ENCODE data around the gene ANXA11.

DNA sequence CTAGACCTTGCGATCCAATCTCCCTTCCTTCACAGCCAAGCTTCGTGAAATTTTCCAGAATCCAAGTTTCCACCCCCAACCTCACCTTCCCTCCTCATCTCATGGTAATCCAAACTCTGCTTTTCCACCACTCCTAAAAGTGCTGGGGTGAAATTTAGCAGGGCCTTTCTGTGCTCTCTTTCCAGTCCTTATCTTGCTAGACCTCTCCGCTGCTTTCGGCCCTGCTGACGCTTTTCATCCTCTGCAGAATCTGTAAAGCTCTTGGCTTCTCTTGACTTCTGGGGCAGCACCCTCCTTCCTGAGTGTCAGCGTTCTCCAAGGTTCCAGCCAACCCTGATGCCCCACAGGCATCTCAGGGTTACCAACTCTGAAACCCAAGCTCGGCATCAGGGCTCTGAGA, 65.1 kb downstream of the ANXA11 start:
- TF ChIP-seq, protein P1, sequence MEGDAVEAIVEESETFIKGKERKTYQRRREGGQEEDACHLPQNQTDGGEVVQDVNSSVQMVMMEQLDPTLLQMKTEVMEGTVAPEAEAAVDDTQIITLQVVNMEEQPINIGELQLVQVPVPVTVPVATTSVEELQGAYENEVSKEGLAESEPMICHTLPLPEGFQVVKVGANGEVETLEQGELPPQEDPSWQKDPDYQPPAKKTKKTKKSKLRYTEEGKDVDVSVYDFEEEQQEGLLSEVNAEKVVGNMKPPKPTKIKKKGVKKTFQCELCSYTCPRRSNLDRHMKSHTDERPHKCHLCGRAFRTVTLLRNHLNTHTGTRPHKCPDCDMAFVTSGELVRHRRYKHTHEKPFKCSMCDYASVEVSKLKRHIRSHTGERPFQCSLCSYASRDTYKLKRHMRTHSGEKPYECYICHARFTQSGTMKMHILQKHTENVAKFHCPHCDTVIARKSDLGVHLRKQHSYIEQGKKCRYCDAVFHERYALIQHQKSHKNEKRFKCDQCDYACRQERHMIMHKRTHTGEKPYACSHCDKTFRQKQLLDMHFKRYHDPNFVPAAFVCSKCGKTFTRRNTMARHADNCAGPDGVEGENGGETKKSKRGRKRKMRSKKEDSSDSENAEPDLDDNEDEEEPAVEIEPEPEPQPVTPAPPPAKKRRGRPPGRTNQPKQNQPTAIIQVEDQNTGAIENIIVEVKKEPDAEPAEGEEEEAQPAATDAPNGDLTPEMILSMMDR (IDR thresholded peaks at IDR 0.05): no peak
- no peak for TF ChIP-seq POLR2AphosphoS5 (IDR thresholded peaks at IDR 0.05; ENCODE audit: low read depth, low read length)
- TF ChIP-seq, protein P2, sequence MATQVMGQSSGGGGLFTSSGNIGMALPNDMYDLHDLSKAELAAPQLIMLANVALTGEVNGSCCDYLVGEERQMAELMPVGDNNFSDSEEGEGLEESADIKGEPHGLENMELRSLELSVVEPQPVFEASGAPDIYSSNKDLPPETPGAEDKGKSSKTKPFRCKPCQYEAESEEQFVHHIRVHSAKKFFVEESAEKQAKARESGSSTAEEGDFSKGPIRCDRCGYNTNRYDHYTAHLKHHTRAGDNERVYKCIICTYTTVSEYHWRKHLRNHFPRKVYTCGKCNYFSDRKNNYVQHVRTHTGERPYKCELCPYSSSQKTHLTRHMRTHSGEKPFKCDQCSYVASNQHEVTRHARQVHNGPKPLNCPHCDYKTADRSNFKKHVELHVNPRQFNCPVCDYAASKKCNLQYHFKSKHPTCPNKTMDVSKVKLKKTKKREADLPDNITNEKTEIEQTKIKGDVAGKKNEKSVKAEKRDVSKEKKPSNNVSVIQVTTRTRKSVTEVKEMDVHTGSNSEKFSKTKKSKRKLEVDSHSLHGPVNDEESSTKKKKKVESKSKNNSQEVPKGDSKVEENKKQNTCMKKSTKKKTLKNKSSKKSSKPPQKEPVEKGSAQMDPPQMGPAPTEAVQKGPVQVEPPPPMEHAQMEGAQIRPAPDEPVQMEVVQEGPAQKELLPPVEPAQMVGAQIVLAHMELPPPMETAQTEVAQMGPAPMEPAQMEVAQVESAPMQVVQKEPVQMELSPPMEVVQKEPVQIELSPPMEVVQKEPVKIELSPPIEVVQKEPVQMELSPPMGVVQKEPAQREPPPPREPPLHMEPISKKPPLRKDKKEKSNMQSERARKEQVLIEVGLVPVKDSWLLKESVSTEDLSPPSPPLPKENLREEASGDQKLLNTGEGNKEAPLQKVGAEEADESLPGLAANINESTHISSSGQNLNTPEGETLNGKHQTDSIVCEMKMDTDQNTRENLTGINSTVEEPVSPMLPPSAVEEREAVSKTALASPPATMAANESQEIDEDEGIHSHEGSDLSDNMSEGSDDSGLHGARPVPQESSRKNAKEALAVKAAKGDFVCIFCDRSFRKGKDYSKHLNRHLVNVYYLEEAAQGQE (IDR thresholded peaks at IDR 0.05; ENCODE audit: insufficient read depth in 1 of 2, low read depth in 2 of 2, low read length in 1 of 2): no peak
- TF ChIP-seq SIN3A (IDR thresholded peaks at IDR 0.05; ENCODE audit: borderline replicate concordance, insufficient read depth, low read depth, low read length): no peak
